GM12875 (cell line): ENCODE data around the gene MAGI2.
"Not testable (repeated sequence)": the region's sequence is repeated elsewhere in the genome, so short reads cannot be mapped to it uniquely, and the experiment has no call there.

ENCODE experiments used
- H3K4me3 ChIP-seq: one replicate; pipeline ENCODE4 v1.5.1; 2011; ENCODE audit warnings: low read depth, low read length, control low read depth
- CTCF ChIP-seq: IDR thresholded peaks from 2 replicates; pipeline ENCODE4 v1.5.1; 2011; ENCODE audit warnings: low read depth, mild to moderate bottlenecking, control low read depth, inconsistent platforms, low read length, moderate library complexity, borderline replicate concordance; ENCODE audit not compliant: insufficient read depth

The MAGI2 gene

GRCh38 chr7:79079919-79080554, 373.4 kb downstream of the MAGI2 start:
- TF ChIP-seq CTCF: no peak
- no peak overlapping the region for H3K4me3 ChIP-seq

DNA sequence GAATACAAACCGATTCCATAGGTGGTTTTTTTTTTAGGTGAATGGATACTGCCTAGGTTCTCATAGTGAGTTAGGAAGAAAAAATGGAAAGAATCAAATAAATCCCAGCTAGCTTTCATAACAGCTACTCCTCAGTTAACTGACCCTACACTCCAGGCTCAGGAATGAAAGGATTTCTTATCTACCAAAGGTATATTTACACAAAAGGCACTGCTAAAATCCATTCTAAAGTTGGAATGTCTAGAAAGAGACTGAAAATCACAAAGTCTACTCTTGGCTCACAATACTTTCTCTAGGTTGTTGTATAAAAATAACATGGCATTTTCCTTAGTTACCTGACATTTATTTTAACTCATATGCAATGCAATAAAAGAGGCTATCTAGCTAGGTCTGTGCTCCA, 375.2 kb downstream of the MAGI2 start:
- no peak overlapping the region for H3K4me3 ChIP-seq
- TF ChIP-seq CTCF: no peak

DNA sequence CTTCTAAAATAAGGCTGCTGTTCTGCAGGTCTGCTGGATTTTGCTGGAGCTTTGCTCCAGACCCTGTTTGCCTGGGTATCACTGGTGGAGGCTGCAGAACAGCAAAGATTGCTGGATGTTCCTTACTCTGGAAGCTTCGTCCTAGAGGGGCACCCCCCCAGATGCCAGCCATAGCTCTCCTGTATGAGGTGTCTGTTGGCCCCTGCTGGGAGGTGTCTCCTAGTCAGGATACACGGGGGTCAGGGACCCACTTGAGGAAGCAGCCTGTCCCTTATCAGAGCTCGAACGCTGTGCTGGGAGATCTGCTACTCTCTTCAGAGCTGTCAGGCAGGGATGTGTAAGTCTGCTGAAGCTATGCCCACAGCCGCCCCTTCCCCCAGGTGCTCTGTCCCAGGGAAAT, 382.3 kb downstream of the MAGI2 start:
- H3K4me3 ChIP-seq: not testable (repeated sequence)

DNA sequence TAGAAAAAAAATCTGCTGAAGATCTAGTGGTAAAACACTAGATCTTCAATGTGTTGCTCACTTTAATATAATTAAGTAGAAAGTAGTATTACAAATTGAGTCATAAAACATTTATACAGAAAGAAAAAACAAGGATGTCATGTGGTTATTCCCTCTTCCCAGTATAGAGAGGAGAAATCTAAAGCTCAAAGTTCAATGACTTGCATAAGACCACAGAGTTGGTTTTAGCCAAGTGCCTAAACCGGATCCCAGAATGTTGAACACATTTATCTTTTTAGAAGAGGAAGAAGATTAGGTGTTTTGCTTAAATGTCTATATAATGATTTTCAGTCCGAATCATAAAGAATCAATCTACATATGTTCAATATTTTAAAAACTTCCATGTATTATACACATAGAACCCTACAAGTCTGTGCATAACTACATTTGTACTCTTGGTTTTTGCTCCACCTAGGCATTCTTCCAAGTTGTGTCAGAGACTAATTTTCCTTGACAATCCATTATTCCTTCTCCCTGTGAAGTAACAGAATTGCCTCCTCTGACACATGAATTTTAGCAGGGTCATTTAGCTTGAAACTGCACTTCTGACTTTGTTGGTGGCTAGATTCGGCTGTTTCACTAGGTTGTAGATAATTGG, 389.2 kb downstream of the MAGI2 start:
- TF ChIP-seq CTCF: no peak
- H3K4me3 ChIP-seq: no peak overlapping the region

DNA sequence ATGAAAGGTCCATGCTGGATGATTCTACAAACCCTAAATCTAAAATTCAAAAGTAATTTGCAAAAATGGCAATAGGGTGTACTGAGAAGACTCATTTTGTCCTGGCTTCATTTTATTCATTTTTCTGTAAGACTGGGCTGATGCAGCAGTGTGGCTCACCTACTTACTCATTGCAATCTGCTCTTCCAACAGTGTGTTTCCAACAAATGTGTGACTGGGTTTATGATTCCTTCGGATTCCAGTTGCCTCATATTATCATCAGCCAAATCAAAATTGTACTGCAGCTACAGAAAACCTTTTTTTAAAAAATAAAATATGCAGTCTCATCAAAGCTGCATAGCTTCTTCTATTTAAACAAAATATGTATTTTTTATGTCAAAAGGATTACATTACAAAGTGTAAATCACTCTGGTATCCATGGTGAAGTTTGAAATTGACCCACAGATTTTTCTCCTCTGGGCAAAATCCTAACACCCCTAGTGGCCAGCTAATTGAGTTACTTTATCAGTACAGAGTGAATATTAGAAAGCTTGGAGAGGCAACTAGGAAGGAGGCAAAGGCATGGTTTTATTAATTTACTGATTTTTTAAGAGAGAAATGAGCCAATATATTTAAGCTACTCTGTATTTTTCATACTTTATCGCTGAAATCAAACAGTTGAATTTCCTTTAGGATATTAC, 390.3 kb downstream of the MAGI2 start:
- no peak overlapping the region for H3K4me3 ChIP-seq
- TF ChIP-seq CTCF: no peak

DNA sequence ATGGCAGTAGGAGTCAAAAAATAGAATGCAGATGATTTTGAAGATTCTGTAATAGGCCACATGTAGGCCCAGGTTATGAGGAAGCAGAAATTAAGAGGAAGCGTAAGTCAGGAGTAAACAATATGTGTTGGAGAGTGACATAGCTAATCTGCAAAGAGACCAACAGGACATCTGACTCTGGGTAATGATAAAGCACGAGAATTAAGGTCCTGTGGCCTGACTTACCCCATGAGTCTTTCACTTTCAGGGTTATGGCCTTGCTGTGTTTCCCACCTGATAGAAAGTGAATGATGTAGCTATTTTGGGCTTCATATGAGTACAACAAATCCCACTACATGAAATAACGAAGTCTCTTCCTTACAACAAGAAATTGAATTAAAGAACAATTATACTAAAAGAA, 393.0 kb downstream of the MAGI2 start:
- TF ChIP-seq CTCF: no peak
- no peak overlapping the region for H3K4me3 ChIP-seq

DNA sequence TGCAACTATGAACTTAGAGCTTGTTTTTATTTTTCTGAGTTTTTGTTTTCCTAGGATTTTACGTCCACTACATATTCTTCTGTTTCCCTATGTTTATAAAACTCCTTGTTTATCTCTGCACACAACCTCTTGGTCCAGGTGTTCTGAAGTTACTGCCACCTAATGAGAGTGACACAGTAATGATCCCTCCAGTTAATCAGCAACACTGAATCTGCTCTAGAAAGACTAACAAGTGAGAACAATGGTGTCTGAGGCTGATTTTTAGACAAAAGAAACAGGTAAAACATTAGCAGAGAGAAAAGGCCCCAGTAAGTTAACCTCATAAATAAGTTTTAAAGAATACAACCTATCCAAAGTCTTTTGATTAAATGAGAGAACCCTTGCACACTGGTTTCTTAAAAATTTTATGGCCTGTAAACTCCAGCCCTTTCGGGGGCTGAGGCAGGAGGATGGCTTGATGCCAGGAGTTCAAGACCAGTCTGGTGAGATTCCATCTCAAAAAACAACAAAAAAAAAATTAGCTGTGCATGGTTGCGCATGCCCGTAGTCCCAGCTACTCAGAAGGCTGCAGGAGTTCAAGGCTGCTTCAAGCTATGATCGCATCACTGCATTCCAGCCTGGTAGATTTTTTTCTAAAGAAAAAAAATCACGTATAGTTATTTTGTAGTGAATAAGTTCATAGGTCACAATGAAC, 397.6 kb downstream of the MAGI2 start:
- TF ChIP-seq CTCF: no peak
- H3K4me3 ChIP-seq: no peak overlapping the region
